PC-9 (cell line): ENCODE results near the gene HS3ST3A1.

Experiments
- CTCF ChIP-seq: fragments of 200-600 bp; sonication (generic); conservative IDR thresholded peaks from 2 replicates; pipeline ENCODE4 v1.6.1; 2017; ENCODE audit warnings: mixed run types, antibody characterized with exemption, mild to moderate bottlenecking, moderate library complexity
- EZH2 ChIP-seq: fragments of 200-600 bp; sonication (generic); IDR thresholded peaks from 2 replicates; pipeline ENCODE4 v1.8.0; 2017; ENCODE audit warnings: antibody characterized with exemption, low read depth

GRCh38 chr17:13491916-13492736, 109.6 kb downstream of the HS3ST3A1 start:
- TF ChIP-seq CTCF = no peak
- no peak for TF ChIP-seq EZH2
